Neural cell (in vitro differentiated cells): Measurements from ENCODE around the gene PLA2G4F. TPM values are rescaled to one million over a fixed set of nuclear protein-coding genes. Genes with fewer than 3 reads are reported as not detected.

Experiments used
- H2AFZ ChIP-seq: fragments of 200-600, 300-800 bp; sonication (generic), shearing (Covaris generic); 2 replicates; pipeline ENCODE4 v1.6.0; 2014; ENCODE audit warnings: low read depth, mild to moderate bottlenecking, antibody characterized with exemption, low read length, moderate library complexity
- H3F3A ChIP-seq: fragments of 200-600 bp; shearing (Covaris generic); 2 replicates; pipeline ENCODE4 v1.6.1; 2016; ENCODE audit warnings: mild to moderate bottlenecking, moderate library complexity, mixed read lengths, antibody characterized with exemption, low read length; ENCODE audit not compliant: insufficient read depth, poor library complexity, severe bottlenecking
- H3K27ac ChIP-seq: fragments of 200-600, 300-800 bp; sonication (generic), shearing (Covaris generic); 2 replicates; pipeline ENCODE4 v1.5.1; 2014; ENCODE audit warnings: mild to moderate bottlenecking, low read length, moderate library complexity
- H3K27me3 ChIP-seq: fragments of 300-800, 200-600 bp; sonication (generic), shearing (Covaris generic); 2 replicates; pipeline ENCODE4 v1.6.0; 2014; ENCODE audit warnings: mild to moderate bottlenecking, low read depth, low read length, moderate library complexity; ENCODE audit not compliant: insufficient read depth
- H3K36me3 ChIP-seq: fragments of 300-800, 200-600 bp; sonication (generic), shearing (Covaris generic); 2 replicates; pipeline ENCODE4 v1.5.1; 2014; ENCODE audit warnings: mild to moderate bottlenecking, antibody characterized with exemption, low read length, moderate library complexity; ENCODE audit not compliant: insufficient read depth
- H3K4me2 ChIP-seq: fragments of 300-800, 200-600 bp; sonication (generic), shearing (Covaris generic); 2 replicates; pipeline ENCODE4 v1.6.0; 2014; ENCODE audit warnings: mild to moderate bottlenecking, low read length
- H3K4me3 ChIP-seq: fragments of 300-800, 200-600 bp; sonication (generic), shearing (Covaris generic); 2 replicates; pipeline ENCODE4 v1.5.1; 2014; ENCODE audit warnings: mild to moderate bottlenecking, low read length, moderate library complexity
- H3K79me2 ChIP-seq: fragments of 200-600 bp; shearing (Covaris generic); replicated peaks from 2 replicates; pipeline ENCODE4 v1.6.0; 2014; ENCODE audit warnings: mild to moderate bottlenecking, low read length, moderate library complexity; ENCODE audit not compliant: insufficient read depth
- H3K9ac ChIP-seq: fragments of 300-800, 200-600 bp; sonication (generic), shearing (Covaris generic); 2 replicates; pipeline ENCODE4 v1.6.1; 2016; ENCODE audit warnings: mild to moderate bottlenecking, low read length, mixed read lengths
- H3K9me2 ChIP-seq: fragments of 200-600 bp; shearing (Covaris generic); 2 replicates; pipeline ENCODE4 v1.6.1; 2016; ENCODE audit warnings: mild to moderate bottlenecking, low read length, mixed read lengths; ENCODE audit not compliant: insufficient read depth
- H3K9me3 ChIP-seq: fragments of 200-600, 300-800 bp; sonication (generic), shearing (Covaris generic); 2 replicates; pipeline ENCODE4 v1.6.1; 2016; ENCODE audit warnings: mild to moderate bottlenecking, mixed run types, low read length, moderate library complexity, mixed read lengths
- H4K20me1 ChIP-seq: fragments of 200-600 bp; shearing (Covaris generic); 2 replicates; pipeline ENCODE4 v1.6.1; 2016; ENCODE audit warnings: mild to moderate bottlenecking, mixed run types; ENCODE audit not compliant: insufficient read depth
- CTCF ChIP-seq: fragments of 450-650 bp; IDR thresholded peaks from 2 replicates; pipeline ENCODE4 v1.5.1; 2014; ENCODE audit warnings: antibody characterized with exemption, mild to moderate bottlenecking, moderate library complexity; ENCODE audit not compliant: poor library complexity, severe bottlenecking
- EP300 ChIP-seq: fragments of 450-650 bp; conservative IDR thresholded peaks from 2 replicates; pipeline ENCODE4 v1.6.1; 2014; ENCODE audit warnings: antibody characterized with exemption, mild to moderate bottlenecking, moderate library complexity; ENCODE audit not compliant: poor library complexity, severe bottlenecking
- EZH2 ChIP-seq: fragments of 200-600, 300-800 bp; shearing (Covaris generic), sonication (generic); IDR thresholded peaks from 2 replicates; pipeline ENCODE4 v1.6.1; 2014; ENCODE audit warnings: antibody characterized with exemption, low read length, borderline replicate concordance, mild to moderate bottlenecking; ENCODE audit not compliant: insufficient read depth, poor library complexity, severe bottlenecking
- MXI1 ChIP-seq: fragments of 450-650 bp; conservative IDR thresholded peaks from 2 replicates; pipeline ENCODE4 v1.6.1; 2014; ENCODE audit warnings: antibody characterized with exemption, mild to moderate bottlenecking; ENCODE audit not compliant: poor library complexity, severe bottlenecking
- POLR2AphosphoS5 ChIP-seq: IDR thresholded peaks from 2 replicates; pipeline ENCODE4 v1.6.1; 2012
- RAD21 ChIP-seq: fragments of 450-650 bp; conservative IDR thresholded peaks from 2 replicates; pipeline ENCODE4 v1.6.1; 2014; ENCODE audit warnings: antibody characterized with exemption, mild to moderate bottlenecking, moderate library complexity
- REST ChIP-seq: IDR thresholded peaks from 2 replicates; pipeline ENCODE4 v1.6.1; 2012; ENCODE audit warnings: borderline replicate concordance
- SMC3 ChIP-seq: fragments of 450-650 bp; conservative IDR thresholded peaks from 2 replicates; pipeline ENCODE4 v1.6.1; 2014; ENCODE audit warnings: antibody characterized with exemption, mild to moderate bottlenecking, moderate library complexity; ENCODE audit not compliant: poor library complexity
- TAF1 ChIP-seq: IDR thresholded peaks from 2 replicates; pipeline ENCODE4 v1.6.1; 2012; ENCODE audit warnings: low read depth
- polyA plus RNA-seq: library from polyadenylated mRNA; depleted of rRNA; stranded (reverse); fragments of >200 nt; gene quantifications from 2 replicates; pipeline ENCODE4 v1.2.3, GENCODE V29; 2014

Gene PLA2G4F
- polyA plus RNA-seq, 1 donor from 2014 or later = not detected

GRCh38 chr15:42171122-42171521 lies 14.7 kb upstream of the PLA2G4F start:
- Histone ChIP-seq H3K36me3 (peaks cover 10% of the 10 kb centered on the region), H2AFZ (no peak overlapping the region), H3F3A (no peaks in the 10 kb centered on the region), H3K4me2 (no peak overlapping the region), H3K4me3 (no peak overlapping the region), H3K9ac (no peak overlapping the region), H3K27me3 (no peaks in the 10 kb centered on the region), H3K9me3 (no peaks in the 10 kb centered on the region), H4K20me1 (no peaks in the 10 kb centered on the region), H3K9me2 (no peaks in the 10 kb centered on the region), H3K79me2 (no peaks in the 10 kb centered on the region), H3K27ac (no peak overlapping the region)
- TF ChIP-seq MXI1 (no peak), EP300 (no peak), REST (no peak), CTCF (no peak), POLR2AphosphoS5 (no peak), RAD21 (no peak), SMC3 (no peak), EZH2 (no peak), TAF1 (no peak)

GRCh38 chr15:42166225-42166940 lies 9.9 kb upstream of the PLA2G4F start:
- Histone ChIP-seq H2AFZ (no peak overlapping the region), H3K79me2 (no peaks in the 10 kb centered on the region), H3K36me3 (peaks cover 7% of the 10 kb centered on the region), H3K9me2 (no peaks in the 10 kb centered on the region), H3K27ac (no peak overlapping the region), H3K4me3 (no peak overlapping the region), H3K9me3 (no peaks in the 10 kb centered on the region), H3K27me3 (no peaks in the 10 kb centered on the region), H3F3A (no peaks in the 10 kb centered on the region), H3K9ac (no peak overlapping the region), H4K20me1 (no peaks in the 10 kb centered on the region), H3K4me2 (no peak overlapping the region)
- TF ChIP-seq REST = no peak
- no peak for TF ChIP-seq POLR2AphosphoS5
- TF ChIP-seq EP300 = no peak
- no peak for TF ChIP-seq SMC3
- no peak for TF ChIP-seq CTCF
- no peak for TF ChIP-seq TAF1
- no peak for TF ChIP-seq MXI1
- TF ChIP-seq RAD21 = no peak
- TF ChIP-seq EZH2 = no peak
